NCI-H2227 (cell line): ENCODE data around the gene GPR42.

ENCODE experiments used
- DNase-seq: peaks from one replicate; lab custom pipeline; 2025; ENCODE audit not compliant: unreplicated experiment; lab: John Stamatoyannopoulos, UW

Gene GPR42, protein sequence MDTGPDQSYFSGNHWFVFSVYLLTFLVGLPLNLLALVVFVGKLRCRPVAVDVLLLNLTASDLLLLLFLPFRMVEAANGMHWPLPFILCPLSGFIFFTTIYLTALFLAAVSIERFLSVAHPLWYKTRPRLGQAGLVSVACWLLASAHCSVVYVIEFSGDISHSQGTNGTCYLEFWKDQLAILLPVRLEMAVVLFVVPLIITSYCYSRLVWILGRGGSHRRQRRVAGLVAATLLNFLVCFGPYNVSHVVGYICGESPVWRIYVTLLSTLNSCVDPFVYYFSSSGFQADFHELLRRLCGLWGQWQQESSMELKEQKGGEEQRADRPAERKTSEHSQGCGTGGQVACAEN

DNA sequence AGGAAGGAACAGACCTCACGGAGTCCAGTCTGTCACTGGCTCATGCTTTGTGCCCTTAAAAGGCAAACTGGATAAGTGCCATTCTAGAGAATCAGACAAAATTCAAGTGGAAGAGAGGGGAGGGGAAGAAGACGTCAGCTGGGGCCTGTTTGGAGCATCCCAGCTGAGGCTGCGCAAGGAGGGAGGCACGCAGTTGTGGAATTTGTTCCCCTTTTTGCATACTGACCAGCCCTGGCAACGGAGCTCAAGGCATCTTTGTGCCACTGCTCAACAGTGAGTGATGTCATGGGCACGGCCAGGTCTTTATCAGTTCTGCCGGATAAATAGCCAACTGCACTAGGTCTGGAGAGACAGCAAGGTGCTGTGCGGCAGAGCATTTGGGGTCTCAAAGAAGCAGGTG, at the start of gene GPR42:
TSS of gene GPR42 (plus strand) at position 347 of the 400 bp plus-strand sequence. CDS start 292 bp downstream, outside the sequence.
- DNase-seq, result no peak

DNA sequence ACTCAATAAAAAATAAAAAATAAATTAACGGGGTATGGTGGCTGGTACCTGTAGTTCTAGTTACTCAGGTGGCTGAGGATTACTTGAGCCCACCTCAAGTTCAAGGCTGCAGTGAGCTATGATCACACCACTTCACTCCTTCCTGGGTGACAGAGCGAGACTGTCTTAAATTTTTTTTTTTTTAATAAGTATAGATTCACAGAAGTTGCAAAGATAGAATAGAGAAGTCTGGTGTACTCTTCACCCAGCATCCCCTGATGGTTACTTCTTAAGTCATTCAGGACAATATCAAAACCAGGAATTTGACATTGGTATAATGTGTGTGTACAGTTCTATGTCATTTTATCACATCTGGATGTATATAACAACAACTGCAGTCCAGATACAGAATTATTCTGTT, 49.6 kb upstream of the GPR42 start:
- DNase-seq, result no peak

DNA sequence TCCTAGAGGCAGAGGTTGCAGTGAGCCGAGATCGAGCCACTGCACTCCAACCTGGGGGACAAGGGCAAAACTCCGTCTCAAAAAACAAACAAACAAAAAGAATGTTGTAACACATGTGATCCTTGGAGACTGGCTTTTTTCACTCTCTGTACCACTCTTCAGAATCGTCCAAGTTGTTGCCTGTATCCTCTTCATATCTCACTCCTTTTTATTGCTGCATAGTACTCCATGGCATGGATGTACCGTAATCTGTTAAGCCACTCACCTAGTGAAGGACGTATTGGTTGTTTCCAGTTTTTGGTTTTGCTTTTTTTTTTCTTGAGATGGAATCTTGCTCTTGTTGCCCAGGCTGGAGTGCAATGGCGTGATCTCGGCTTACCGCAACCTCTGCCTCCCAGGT, 48.9 kb upstream of the GPR42 start:
- DNase-seq, result no peak

DNA sequence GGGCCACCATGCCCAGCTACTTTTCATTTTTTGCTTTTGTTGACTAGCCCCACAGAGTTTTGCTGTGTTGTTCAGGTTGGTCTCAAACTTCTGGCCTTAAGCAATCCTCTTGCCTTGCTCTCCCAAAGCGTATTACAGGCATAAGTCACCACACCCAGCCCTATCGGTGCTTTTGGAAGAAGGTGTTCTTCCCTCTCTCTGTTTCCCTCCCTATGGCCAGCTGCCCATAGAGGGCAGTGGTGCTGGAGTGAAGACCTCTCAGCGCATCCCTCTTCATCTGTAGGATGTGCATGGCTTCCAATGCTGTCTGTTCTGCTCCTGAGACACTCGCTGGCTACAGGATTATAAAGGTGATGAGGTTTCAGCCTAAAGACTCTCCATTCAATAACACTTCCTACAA, 43.2 kb upstream of the GPR42 start:
- no peak for DNase-seq

DNA sequence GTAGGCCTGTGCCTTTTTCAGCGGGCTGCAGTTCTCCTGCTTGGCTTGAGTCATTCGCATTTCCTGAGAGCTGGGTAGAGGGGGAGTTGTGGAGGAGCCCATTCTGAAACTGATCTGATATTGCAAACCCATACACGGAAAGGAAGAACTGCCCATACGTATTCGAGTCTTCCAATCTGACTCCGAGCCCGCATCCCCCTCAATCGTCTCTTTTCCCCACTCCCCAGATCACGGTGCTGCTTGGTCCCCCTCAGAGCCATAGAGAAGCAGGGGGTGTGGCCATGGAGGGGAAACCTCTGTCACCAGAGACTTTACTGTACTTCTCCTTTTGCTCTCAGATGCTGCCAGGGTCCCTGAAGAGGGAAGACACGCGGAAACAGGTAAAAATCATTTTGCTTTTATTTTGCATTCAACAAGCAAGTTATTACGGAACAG, 42.0 kb upstream of the GPR42 start, which contains the start of gene CD22:
TSS of gene CD22 (plus strand) at position 337 of the 435 bp plus-strand sequence. CDS start 2,854 bp downstream, outside the sequence.
- no peak for DNase-seq

DNA sequence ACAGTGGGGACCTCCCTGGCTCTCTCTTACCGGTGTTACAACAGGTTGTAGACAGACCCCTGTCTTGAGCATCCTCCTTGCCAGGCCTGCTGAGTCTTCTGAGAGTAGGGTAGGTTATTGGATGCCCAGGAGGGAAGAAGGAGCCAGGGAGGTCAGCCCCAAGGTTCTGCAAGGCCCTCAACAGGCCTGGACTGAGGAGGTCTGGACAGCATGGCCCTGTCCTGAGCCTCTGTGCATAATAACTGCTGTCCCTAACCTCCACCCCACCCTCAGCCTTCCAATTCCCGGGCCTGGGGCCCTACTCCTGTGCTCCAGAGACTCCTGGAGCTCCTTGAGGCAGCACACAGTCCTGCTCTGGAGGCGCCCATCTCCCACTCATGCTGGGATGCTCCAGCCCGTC, 41.5 kb upstream of the GPR42 start:
- no peak for DNase-seq

DNA sequence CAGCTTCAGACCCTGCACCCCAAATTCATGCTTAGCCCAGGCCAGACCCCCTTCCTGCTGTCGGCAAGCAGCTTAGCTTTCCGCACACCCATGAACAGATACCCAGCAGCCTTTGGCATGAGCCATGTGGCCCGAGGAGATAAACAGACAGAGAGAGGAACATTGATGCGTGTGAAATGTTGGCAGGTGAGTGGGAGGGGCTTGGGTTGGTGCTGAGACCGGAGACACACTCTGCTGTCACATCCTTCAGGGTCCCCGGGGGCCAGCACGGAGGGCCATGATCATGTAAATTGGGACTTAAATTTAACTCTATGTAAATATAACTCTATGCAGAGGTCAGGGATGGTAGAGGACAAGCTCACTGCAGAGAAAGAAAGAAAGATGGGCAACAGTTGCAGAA, 40.4 kb upstream of the GPR42 start:
- no peak for DNase-seq

DNA sequence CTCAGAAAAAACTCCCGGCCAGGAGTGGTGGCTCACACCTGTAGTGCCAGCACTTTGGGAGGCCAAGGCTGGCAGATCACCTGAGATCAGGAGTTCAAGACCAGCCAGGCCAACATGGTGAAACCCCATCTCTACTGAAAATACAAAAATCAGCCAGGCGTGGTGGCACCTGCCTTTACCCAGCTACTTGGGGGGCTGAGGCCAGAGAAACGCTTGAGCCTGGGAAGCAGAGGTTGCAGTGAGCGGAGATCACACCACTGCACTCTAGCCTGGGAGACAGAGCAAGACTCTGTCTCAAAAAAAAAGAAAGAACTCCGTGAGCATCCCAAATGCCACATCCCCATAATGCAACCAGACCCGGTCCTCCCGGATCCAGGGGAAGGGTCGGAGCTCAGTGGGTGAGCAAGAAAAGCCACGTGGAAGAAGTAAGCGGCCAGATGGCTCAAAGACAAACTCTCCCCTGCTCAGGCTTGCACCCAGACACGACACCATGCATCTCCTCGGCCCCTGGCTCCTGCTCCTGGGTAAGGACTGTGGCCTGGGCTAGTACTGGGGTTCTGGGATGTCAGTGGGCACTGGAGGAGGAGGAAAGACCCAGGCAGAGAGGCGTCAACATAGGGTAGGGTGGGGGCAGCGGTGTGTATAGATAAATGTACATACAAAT, 39.2 kb upstream of the GPR42 start:
- DNase-seq, result no peak

DNA sequence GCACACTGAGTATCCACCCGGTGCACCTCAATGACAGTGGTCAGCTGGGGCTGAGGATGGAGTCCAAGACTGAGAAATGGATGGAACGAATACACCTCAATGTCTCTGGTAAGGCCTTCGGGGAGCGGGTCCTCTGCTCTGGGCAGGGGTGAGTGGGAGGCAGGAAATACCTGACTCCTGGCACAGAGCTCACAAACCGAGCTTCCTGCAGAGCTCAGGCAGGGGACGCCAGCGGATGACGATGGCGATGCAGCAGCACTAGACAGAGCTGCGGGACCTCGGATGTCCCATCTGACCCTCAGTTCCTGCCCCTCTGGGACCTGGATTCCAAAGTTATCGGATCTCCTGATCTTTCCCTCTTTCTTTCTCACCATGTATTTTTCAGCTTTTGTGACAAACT, 38.1 kb upstream of the GPR42 start:
- DNase-seq, result no peak

DNA sequence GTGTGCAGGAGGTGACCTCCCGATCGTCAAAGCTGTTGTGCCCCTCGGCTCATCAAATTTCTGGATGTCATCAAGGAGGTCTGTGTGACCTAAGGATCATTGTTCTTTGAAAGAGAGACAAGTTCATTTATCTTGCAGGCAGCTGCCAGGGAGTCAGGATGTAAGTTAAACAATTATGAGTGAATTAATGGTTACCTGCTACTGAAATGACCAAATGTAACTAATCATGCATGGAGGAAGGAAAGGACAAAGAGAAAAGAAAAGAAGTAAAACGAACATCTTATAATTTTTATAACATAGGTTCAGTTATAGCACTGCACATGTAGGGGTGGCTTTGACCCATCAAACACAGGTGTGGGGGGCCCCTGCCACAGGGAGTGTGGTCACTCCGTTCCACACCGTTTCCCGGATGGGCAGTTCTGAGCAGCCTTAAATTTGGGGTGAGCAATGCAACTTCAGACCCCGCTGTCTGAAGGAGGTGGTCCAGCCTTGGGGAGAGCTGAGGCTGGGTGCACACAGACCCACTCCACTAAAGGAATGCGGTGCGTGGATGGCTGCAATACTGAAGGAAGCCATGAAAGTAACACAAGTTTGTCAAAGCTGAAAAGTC, 36.6 kb upstream of the GPR42 start:
- no peak for DNase-seq

DNA sequence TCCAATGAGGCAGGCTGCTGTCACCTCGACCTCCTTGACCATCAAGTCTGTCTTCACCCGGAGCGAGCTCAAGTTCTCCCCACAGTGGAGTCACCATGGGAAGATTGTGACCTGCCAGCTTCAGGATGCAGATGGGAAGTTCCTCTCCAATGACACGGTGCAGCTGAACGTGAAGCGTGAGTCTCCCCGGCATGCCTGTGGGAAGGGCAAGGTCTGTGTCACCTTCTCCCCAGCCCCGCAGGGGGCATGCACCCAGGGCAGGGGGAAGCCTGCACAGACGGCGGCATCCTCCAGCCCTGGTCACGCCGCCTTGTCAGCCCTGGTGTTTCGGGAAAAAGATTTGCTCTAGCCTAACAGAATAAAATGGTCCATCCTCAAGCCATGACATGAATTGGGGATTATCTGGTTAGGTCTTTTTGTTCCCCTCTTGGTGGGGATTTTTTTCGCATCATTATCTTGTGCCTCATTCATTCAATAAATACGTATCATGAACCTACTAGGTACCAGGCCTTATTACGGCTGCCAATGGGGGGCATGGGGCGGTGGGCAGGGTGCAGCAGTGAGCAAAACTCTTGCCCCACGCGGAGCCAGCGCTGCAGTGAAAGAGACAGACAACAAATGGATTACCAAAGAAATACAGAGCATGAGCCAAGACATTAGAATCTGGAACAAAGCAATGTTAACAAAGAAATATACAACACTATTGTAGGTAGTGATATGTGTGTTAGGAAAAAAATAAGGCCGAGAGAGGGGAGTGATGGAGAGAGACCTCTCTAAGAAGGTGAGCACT, 34.5 kb upstream of the GPR42 start:
- DNase-seq, result no peak

DNA sequence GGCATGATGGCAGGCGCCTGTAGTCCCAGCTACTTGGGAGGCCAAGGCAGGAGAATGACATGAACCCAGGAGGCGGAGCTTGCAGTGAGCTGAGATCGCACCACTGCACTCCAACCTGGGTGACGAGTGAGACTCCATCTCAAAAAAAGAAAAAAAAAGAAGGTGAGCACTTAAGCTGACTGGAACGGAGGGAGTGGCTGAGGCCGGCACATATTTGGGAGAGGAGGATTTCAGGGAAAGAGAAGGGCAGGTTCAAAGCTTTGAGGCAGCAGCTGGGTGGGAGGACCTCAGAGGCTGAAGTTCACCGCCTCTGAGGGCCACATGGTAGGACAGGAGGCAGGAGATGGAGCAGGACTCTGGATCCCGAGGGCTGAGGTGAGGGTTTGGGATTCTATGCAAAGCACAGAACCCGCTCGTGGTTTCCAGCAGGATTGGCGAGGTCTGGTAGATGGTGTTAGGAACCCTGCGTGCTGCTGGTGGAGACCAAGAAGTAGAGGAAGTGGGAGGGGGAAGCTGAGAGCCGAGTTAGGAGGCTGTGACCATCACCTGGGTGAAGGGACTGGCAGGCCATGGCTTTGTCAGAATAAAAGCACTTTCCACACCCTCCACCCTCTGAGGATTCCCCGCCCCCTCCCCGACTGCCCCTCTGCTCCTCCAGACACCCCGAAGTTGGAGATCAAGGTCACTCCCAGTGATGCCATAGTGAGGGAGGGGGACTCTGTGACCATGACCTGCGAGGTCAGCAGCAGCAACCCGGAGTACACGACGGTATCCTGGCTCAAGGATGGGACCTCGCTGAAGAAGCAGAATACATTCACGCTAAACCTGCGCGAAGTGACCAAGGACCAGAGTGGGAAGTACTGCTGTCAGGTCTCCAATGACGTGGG, 33.5 kb upstream of the GPR42 start:
- no peak for DNase-seq

DNA sequence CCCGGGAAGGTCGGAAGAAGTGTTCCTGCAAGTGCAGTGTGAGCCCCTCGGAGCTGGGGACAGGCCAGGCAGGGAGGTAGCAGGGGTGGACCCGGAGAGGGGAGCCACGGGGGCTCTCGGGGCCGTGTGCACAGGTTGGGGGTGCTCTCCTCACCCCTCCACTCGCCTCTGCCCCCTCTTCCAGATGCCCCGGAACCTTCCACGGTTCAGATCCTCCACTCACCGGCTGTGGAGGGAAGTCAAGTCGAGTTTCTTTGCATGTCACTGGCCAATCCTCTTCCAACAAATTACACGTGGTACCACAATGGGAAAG, 32.9 kb upstream of the GPR42 start:
- DNase-seq, result no peak

DNA sequence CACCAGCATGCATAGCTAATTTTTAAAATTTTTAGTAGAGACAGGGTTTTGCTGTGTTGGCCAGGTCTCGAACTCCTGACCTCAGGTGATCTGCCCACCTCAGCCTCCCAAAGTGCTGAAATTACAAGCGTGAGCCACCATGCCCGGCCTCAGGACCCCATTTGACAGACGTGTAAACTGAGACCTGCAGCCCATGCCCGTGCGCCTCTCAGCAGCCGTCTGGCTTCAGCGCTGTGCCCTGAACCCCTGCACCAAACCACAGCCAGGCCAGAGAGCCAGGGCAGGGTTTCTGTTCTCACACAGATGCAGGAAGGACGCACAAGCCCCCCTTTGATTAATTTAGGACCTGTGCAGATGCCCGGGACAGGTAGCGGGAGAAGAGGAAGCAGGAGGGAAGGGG, 30.4 kb upstream of the GPR42 start:
- no peak for DNase-seq

DNA sequence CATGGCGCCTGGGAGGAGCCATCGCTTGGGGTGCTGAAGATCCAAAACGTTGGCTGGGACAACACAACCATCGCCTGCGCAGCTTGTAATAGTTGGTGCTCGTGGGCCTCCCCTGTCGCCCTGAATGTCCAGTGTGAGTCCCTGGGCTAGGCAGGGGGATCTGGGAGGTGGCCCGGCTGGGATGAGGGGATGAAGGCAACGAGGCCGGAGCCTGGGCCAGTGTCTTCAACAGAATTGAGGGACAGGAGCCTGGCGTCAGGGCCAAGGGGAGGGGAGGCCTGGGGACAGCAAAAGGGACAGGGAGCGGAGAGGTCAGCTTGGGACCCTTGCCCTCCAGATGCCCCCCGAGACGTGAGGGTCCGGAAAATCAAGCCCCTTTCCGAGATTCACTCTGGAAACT, 29.9 kb upstream of the GPR42 start:
- DNase-seq, result no peak

DNA sequence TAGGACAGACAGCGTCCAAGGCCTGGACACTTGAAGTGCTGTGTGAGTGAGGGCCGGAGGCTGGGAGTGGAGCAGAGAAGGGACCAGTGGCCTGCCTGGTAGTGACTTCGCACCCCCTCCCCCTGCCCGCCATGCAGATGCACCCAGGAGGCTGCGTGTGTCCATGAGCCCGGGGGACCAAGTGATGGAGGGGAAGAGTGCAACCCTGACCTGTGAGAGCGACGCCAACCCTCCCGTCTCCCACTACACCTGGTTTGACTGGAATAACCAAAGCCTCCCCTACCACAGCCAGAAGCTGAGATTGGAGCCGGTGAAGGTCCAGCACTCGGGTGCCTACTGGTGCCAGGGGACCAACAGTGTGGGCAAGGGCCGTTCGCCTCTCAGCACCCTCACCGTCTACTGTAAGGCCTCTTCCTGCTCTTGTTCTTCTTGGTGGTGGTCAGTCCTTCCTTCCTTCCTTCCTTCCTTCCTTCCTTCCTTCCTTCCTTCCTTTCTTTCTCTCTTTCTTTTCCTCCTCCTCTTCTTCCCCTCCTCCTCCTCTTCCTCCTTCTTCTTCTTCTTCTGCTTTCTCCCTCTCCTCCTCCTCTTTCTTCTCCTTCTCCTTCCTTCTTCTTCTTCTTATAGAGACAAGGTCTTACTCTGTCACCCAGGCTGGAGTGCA, 29.2 kb upstream of the GPR42 start:
- no peak for DNase-seq

DNA sequence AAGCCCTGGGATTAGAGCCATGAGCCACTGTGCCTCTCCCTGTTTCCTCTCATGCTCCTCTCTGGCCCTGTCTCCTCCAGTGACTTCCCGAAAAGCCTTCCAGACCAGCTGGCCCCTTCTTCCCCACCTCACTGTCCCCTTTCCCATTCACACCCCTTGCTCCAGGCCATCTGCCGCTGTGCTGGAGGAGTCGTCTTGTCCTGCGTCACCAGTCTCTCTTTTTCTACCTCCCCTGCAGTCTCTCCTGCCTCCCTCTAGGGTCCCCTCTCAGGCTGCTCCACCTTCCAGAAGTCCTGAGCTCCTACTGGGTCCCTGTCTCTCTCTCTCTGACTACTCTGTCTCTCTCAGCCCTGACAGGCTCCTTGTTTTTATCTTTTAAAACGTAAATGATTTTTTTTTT, 28.4 kb upstream of the GPR42 start:
- DNase-seq, result peak; percentile 74

DNA sequence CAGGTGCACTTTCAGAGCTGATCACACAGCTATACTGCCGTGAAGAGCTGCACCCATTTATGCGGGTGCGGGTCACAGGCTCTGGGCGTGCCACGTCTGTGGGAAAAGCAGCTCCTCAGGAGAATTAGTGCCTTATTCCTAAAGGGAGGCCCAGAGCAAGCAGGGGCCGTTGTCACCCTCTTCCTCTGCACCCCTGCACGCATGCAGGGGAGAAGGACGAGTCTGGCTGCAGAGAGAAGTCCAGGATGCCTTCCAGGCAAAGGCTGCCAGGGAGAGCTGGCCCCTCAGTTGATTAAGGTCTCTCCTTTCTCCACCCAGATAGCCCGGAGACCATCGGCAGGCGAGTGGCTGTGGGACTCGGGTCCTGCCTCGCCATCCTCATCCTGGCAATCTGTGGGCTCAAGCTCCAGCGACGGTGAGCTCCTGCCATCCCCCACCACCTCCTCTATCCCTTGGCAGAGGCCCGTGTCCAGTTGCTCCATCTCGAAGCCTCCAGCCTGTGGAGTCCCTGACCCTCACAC, 26.3 kb upstream of the GPR42 start:
- no peak for DNase-seq

DNA sequence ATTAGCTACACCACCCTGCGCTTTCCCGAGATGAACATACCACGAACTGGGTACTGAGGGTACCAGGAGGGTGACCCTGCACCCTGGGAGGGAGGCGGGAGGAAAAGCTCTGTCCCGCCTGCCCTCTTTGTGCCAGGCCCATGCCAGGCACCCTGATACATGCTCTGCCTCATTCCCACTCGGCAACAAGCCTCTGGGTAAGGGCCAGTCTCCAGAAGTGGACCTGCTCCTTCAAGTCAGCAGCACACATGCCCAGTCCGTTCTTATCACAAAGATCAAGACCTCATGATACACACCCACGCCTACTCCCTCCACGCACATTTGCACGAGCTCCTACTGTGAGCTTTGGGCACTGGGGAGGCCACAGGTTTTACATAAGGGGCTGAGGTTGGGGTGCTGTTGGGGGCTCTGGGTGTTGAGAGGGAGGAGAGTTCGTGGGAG, 25.2 kb upstream of the GPR42 start:
- no peak for DNase-seq
